Kidney (tissue), 14 donors: Measurements from ENCODE around the gene DSN1. TPM values are rescaled to one million over a fixed set of nuclear protein-coding genes. Genes with fewer than 3 reads are reported as not detected.

Source experiments
- DNase-seq, 5 donors: peaks; one replicate each; pipeline ENCODE4 v3.0.0-alpha.2; 2013 to 2020
- FAIRE-seq: peaks from 2 replicates; lab custom pipeline; 2012; peaks lifted over from hg19 to GRCh38; lab: Jason Lieb, UNC
- H3K27ac ChIP-seq, 2 donors: one replicate each; pipeline ENCODE4 v1.7.0; 2013; ENCODE audit warnings: low read depth in 2 of 2, low read length in 2 of 2, inconsistent platforms in 1 of 2
- H3K27me3 ChIP-seq: one replicate; pipeline ENCODE4 v1.7.1; 2013; ENCODE audit warnings: low read length, inconsistent platforms; ENCODE audit not compliant: control insufficient read depth, insufficient read depth
- H3K36me3 ChIP-seq, 3 donors: one replicate each; pipeline versions ENCODE4 v1.7.0 to v1.7.1; 2013; ENCODE audit warnings: low read length in 3 of 3, control low read depth in 1 of 3, inconsistent platforms in 1 of 3; ENCODE audit not compliant: insufficient read depth in 3 of 3, control insufficient read depth in 2 of 3
- H3K4me1 ChIP-seq, 3 donors: one replicate each; pipeline versions ENCODE4 v1.7.0 to v1.7.1; 2013; ENCODE audit warnings: low read length in 3 of 3, inconsistent platforms in 1 of 3, low read depth in 1 of 3; ENCODE audit not compliant: control insufficient read depth in 2 of 3, insufficient read depth in 2 of 3
- H3K4me3 ChIP-seq, 3 donors: one replicate each; pipeline versions ENCODE4 v1.7.0 to v1.8.1; 2013; ENCODE audit warnings: low read length in 3 of 3, control low read depth in 1 of 3, inconsistent platforms in 1 of 3
- H3K9ac ChIP-seq, 3 donors: one replicate each; pipeline versions ENCODE4 v1.7.0 to v1.7.1; 2013; ENCODE audit warnings: low read length in 3 of 3, control low read depth in 1 of 3, inconsistent platforms in 1 of 3
- H3K9me3 ChIP-seq, 3 donors: one replicate each; pipeline versions ENCODE4 v1.7.0 to v1.7.1; 2013; ENCODE audit warnings: low read length in 3 of 3, control low read depth in 1 of 3, inconsistent platforms in 1 of 3; ENCODE audit not compliant: control insufficient read depth in 2 of 3, insufficient read depth in 1 of 3
- CTCF ChIP-seq: IDR thresholded peaks from 3 replicates; pipeline ENCODE4 v1.5.1; 2012; ENCODE audit warnings: mild to moderate bottlenecking, moderate library complexity, borderline replicate concordance; ENCODE audit not compliant: insufficient read depth; ENCODE audit errors: extremely low read depth
- intact Hi-C: fragments of 100-400 bp; cut with DNase I; formaldehyde crosslinking; loops from one replicate; pipeline ENCODE4 v1.11.1; 2022
- polyA plus RNA-seq: library from polyadenylated mRNA; stranded (reverse); fragments of 350-450 nt; fragmentation: Illumina TruSeq; extraction: RNeasy Lipid Tissue Mini Kit (QIAGEN cat#74804); gene quantifications from one replicate; pipeline ENCODE4 v1.2.3, GENCODE V29; 2014; ENCODE audit warnings: low read depth, low replicate concordance; ENCODE audit not compliant: insufficient read depth
- total RNA-seq: library from RNA; stranded (reverse); fragmentation: NEBNext Ultra II Directional; extraction: Animal tissue kit (Norgen Biotek cat#: 25700); gene quantifications from one replicate; pipeline ENCODE4 v1.2.1, GENCODE V29; 2021
- donor health status: control.
- donor health status: control.
- donor health status: control.
- donor health status: control.
- donor health status: control.
- donor health status: DM: yes; HTN: yes; CAD: no.
- donor health status: Normal renal cell carcinoma (clear cell type).

The DSN1 gene
- total and polyA plus RNA-seq, 2 donors from 2014 or later: 6.0 to 8.3 TPM

GRCh38 chr20:36758276-36758675 lies 15.3 kb downstream of the DSN1 start:
- intact Hi-C loops: no loop called here
- DNase-seq (no peak), FAIRE-seq (no peak)
- H3K27me3 ChIP-seq: no peaks in the 10 kb centered on the region
- no peak overlapping the region for H3K9ac ChIP-seq
- no peak for TF ChIP-seq CTCF
- H3K4me1 ChIP-seq: peaks cover 0 to 2% (median 0%) of the 10 kb centered on the region in 3 donors
- peaks cover 0 to 5% (median 0%) of the 10 kb centered on the region in 3 donors for H3K36me3 ChIP-seq
- H3K9me3 ChIP-seq: no peaks in the 10 kb centered on the region
- no peak overlapping the region for H3K4me3 ChIP-seq
- H3K27ac ChIP-seq: no peak overlapping the region

GRCh38 chr20:36756496-36756895 lies 17.1 kb downstream of the DSN1 start:
- FAIRE-seq (no peak), DNase-seq (no peak)
- Histone ChIP-seq H3K27me3 (no peaks in the 10 kb centered on the region), H3K36me3 (peaks cover 0 to 10% (median 4%) of the 10 kb centered on the region in 3 donors), H3K27ac (no peak overlapping the region), H3K4me1 (peaks cover 0 to 2% (median 0%) of the 10 kb centered on the region in 3 donors), H3K9ac (no peak overlapping the region), H3K9me3 (no peaks in the 10 kb centered on the region), H3K4me3 (no peak overlapping the region)
- intact Hi-C loops: no loop called here
- no peak for TF ChIP-seq CTCF

GRCh38 chr20:36754656-36755222 lies 18.8 kb downstream of the DSN1 start:
- Histone ChIP-seq H3K27ac (no peak overlapping the region), H3K36me3 (peaks cover 0 to 10% (median 4%) of the 10 kb centered on the region in 3 donors), H3K4me1 (peaks cover 0 to 2% (median 0%) of the 10 kb centered on the region in 3 donors), H3K4me3 (no peak overlapping the region), H3K9me3 (no peaks in the 10 kb centered on the region), H3K27me3 (no peaks in the 10 kb centered on the region), H3K9ac (no peak overlapping the region)
- DNase-seq (peak in 4 of 5 donors; percentile 62 to 89 (median 77)), FAIRE-seq (no peak)
- intact Hi-C loops: no loop called here
- peak; percentile 75 for TF ChIP-seq CTCF
